ENCODE data around the gene RINT1. TPM values are rescaled to one million over a fixed set of nuclear protein-coding genes. Genes with fewer than 3 reads are reported as not detected.
"Not testable (repeated sequence)": the region's sequence is repeated elsewhere in the genome, so short reads cannot be mapped to it uniquely, and the experiment has no call there.

RINT1 gene
- total RNA-seq, 1 donor from 2014 or later = 27.5 TPM

- peak in 1 of 2 donors; percentile 65 for TF ChIP-seq POLR2A (IDR thresholded peaks at IDR 0.05)
- peak in 1 of 2 donors; percentile 50 for TF ChIP-seq POLR2AphosphoS5 (IDR thresholded peaks at IDR 0.05; ENCODE audit: insufficient read depth in 1 of 2, low read depth in 1 of 2)
- no peak for TF ChIP-seq CTCF (IDR thresholded peaks at IDR 0.05)
- intact Hi-C loops (cut with DNase I) = no loop called here
Measured at GRCh38 chr7:105521717-105522463, 10.1 kb upstream of the RINT1 start, which contains the start of gene PUS7. TSS of gene PUS7 (minus strand) at chr7:105522271. CDS start at chr7:105508512, 13,759 bp downstream.

GRCh38 chr7:105524423-105524822 lies 7.6 kb upstream of the RINT1 start:
- H3K27ac ChIP-seq; H3K4me3 ChIP-seq; DNase-seq (ENCODE audit: extremely low spot score in 2 of 2); H3K27me3 ChIP-seq; intact Hi-C loops (cut with DNase I); H3K36me3 ChIP-seq; H3K9me3 ChIP-seq: not testable (repeated sequence)
- peaks cover 21% of the 10 kb centered on the region for H3K4me1 ChIP-seq

More at GRCh38 chr7:105521717-105522463, 10.1 kb upstream of the RINT1 start, which contains the start of gene PUS7:
- DNase-seq (ENCODE audit: extremely low spot score in 2 of 2) = no peak
- Histone ChIP-seq H3K4me1 (peaks cover 21% of the 10 kb centered on the region), H3K4me3 (peak within 1 kb of the TSS; percentile 66 to 71), H3K27ac (peak within 1 kb of the TSS; percentile 67), H3K9me3 (no peaks in the 10 kb centered on the region), H3K27me3 (no peaks in the 10 kb centered on the region), H3K36me3 (no peaks in the 10 kb centered on the region)

- DNase-seq (ENCODE audit: extremely low spot score in 2 of 2) = no peak
- Histone ChIP-seq H3K27me3 (no peaks in the 10 kb centered on the region), H3K4me3 (no peak overlapping the region), H3K4me1 (peaks cover 18% of the 10 kb centered on the region), H3K9me3 (no peaks in the 10 kb centered on the region), H3K27ac (no peak overlapping the region), H3K36me3 (no peaks in the 10 kb centered on the region)
- TF ChIP-seq POLR2A (IDR thresholded peaks at IDR 0.05) (no peak), CTCF (IDR thresholded peaks at IDR 0.05) (no peak), POLR2AphosphoS5 (IDR thresholded peaks at IDR 0.05; ENCODE audit: insufficient read depth in 1 of 2, low read depth in 1 of 2) (no peak)
- intact Hi-C loops (cut with DNase I) = no loop called here
Measured at GRCh38 chr7:105524840-105525239, 7.2 kb upstream of the RINT1 start.

GRCh38 chr7:105527737-105528136 lies 4.3 kb upstream of the RINT1 start:
- DNase-seq (ENCODE audit: extremely low spot score in 2 of 2); intact Hi-C loops (cut with DNase I); H3K4me3 ChIP-seq; H3K4me1 ChIP-seq; H3K27ac ChIP-seq; H3K36me3 ChIP-seq; H3K9me3 ChIP-seq; H3K27me3 ChIP-seq: not testable (repeated sequence)

- H3K9me3 ChIP-seq = no peaks in the 10 kb centered on the region
- intact Hi-C loops (cut with DNase I) = no loop called here
- H3K27me3 ChIP-seq = no peaks in the 10 kb centered on the region
- TF ChIP-seq CTCF (IDR thresholded peaks at IDR 0.05) = no peak
- no peak for TF ChIP-seq POLR2AphosphoS5 (IDR thresholded peaks at IDR 0.05; ENCODE audit: insufficient read depth in 1 of 2, low read depth in 1 of 2)
- TF ChIP-seq POLR2A (IDR thresholded peaks at IDR 0.05) = no peak
- H3K4me3 ChIP-seq = no peak overlapping the region
- H3K4me1 ChIP-seq = peaks cover 18% of the 10 kb centered on the region
- no peak for DNase-seq (ENCODE audit: extremely low spot score in 2 of 2)
- no peaks in the 10 kb centered on the region for H3K36me3 ChIP-seq
- H3K27ac ChIP-seq = no peak overlapping the region
Measured at GRCh38 chr7:105530126-105530525, 1.9 kb upstream of the RINT1 start.

- TF ChIP-seq POLR2A (IDR thresholded peaks at IDR 0.05) (no peak), CTCF (IDR thresholded peaks at IDR 0.05) (no peak), POLR2AphosphoS5 (IDR thresholded peaks at IDR 0.05; ENCODE audit: insufficient read depth in 1 of 2, low read depth in 1 of 2) (no peak)
- Histone ChIP-seq H3K4me1 (peaks cover 18% of the 10 kb centered on the region), H3K9me3 (no peaks in the 10 kb centered on the region), H3K4me3 (no peak overlapping the region), H3K27me3 (no peaks in the 10 kb centered on the region), H3K27ac (no peak overlapping the region), H3K36me3 (no peaks in the 10 kb centered on the region)
- intact Hi-C loops (cut with DNase I) = no loop called here
- no peak for DNase-seq (ENCODE audit: extremely low spot score in 2 of 2)
Measured at GRCh38 chr7:105530546-105530945, 1.5 kb upstream of the RINT1 start.
